Measurements from ENCODE around the gene ONECUT3. TPM values are rescaled to one million over a fixed set of nuclear protein-coding genes. Genes with fewer than 3 reads are reported as not detected.

ONECUT3 gene
- total RNA-seq, 1 donor from 2014 or later, result 0.09 TPM

GRCh38 chr19:1812426-1813191, 59.3 kb downstream of the ONECUT3 start:
- peaks cover 2% of the 10 kb centered on the region for H3F3A ChIP-seq (ENCODE audit: low read depth)
- Mint-ChIP-seq H3K36me3 (no peaks in the 10 kb centered on the region), H3K4me1 (peaks cover 12% of the 10 kb centered on the region), H3K27me3 (ENCODE audit: insufficient read depth, low read depth) (peaks cover 17% of the 10 kb centered on the region), H3K27ac (peak overlapping the region; percentile 74), H3K4me3 (peak overlapping the region; percentile 91), H3K9me3 (no peaks in the 10 kb centered on the region)
- no peak overlapping the region for H3K27ac ChIP-seq
- no peaks in the 10 kb centered on the region for H3K79me2 ChIP-seq (ENCODE audit: low read depth)
- H3K9ac ChIP-seq, result no peak overlapping the region
- H3K4me2 ChIP-seq, result peak overlapping the region; percentile 71
- no peaks in the 10 kb centered on the region for H3K4me1 ChIP-seq
- DNase-seq (ENCODE audit: low spot score), result peak; percentile 96
- peaks cover 11% of the 10 kb centered on the region for H4K20me1 ChIP-seq (ENCODE audit: low read depth)
- peak overlapping the region; percentile 43 for H3K4me3 ChIP-seq
- no peaks in the 10 kb centered on the region for H3K36me3 ChIP-seq
- TF ChIP-seq EZH2phosphoT487 (IDR thresholded peaks at IDR 0.05), result no peak
- peak; percentile 77 for TF ChIP-seq CTCF (IDR thresholded peaks at IDR 0.05)
- H3K9me3 ChIP-seq (ENCODE audit: low read depth), result no peaks in the 10 kb centered on the region
- H3K27me3 ChIP-seq, result peaks cover 17% of the 10 kb centered on the region
- H2AFZ ChIP-seq (replicated peaks), result no peak overlapping the region

GRCh38 chr19:1813192-1814182, 60.2 kb downstream of the ONECUT3 start:
- peak overlapping the region; percentile 71 for H3K4me2 ChIP-seq
- peak overlapping the region; percentile 74 for H3K27ac Mint-ChIP-seq
- H3K4me1 ChIP-seq, result no peaks in the 10 kb centered on the region
- peak overlapping the region; percentile 91 for H3K4me3 Mint-ChIP-seq
- H3K4me3 ChIP-seq, result peak overlapping the region; percentile 43
- H3K9me3 Mint-ChIP-seq, result no peaks in the 10 kb centered on the region
- H3K27ac ChIP-seq, result no peak overlapping the region
- H3K36me3 Mint-ChIP-seq, result no peaks in the 10 kb centered on the region
- H3K9me3 ChIP-seq (ENCODE audit: low read depth), result no peaks in the 10 kb centered on the region
- no peaks in the 10 kb centered on the region for H3K79me2 ChIP-seq (ENCODE audit: low read depth)
- DNase-seq (ENCODE audit: low spot score), result no peak
- H2AFZ ChIP-seq (replicated peaks), result no peak overlapping the region
- TF ChIP-seq CTCF (IDR thresholded peaks at IDR 0.05) (no peak), EZH2phosphoT487 (IDR thresholded peaks at IDR 0.05) (no peak), EZH2 (IDR thresholded peaks at IDR 0.05) (no peak)
- H3K27me3 Mint-ChIP-seq (ENCODE audit: insufficient read depth, low read depth), result peaks cover 16% of the 10 kb centered on the region
- peaks cover 2% of the 10 kb centered on the region for H3F3A ChIP-seq (ENCODE audit: low read depth)
- H3K4me1 Mint-ChIP-seq, result peaks cover 12% of the 10 kb centered on the region
- peaks cover 17% of the 10 kb centered on the region for H3K27me3 ChIP-seq
- no peaks in the 10 kb centered on the region for H3K36me3 ChIP-seq
- peaks cover 11% of the 10 kb centered on the region for H4K20me1 ChIP-seq (ENCODE audit: low read depth)
- no peak overlapping the region for H3K9ac ChIP-seq

- Mint-ChIP-seq H3K4me1 (peaks cover 12% of the 10 kb centered on the region), H3K4me3 (no peak overlapping the region), H3K27ac (no peak overlapping the region), H3K36me3 (no peaks in the 10 kb centered on the region), H3K27me3 (ENCODE audit: insufficient read depth, low read depth) (peaks cover 11% of the 10 kb centered on the region), H3K9me3 (no peaks in the 10 kb centered on the region)
- H3K4me2 ChIP-seq, result no peak overlapping the region
- peaks cover 2% of the 10 kb centered on the region for H3F3A ChIP-seq (ENCODE audit: low read depth)
- peaks cover 17% of the 10 kb centered on the region for H3K27me3 ChIP-seq
- H3K27ac ChIP-seq, result no peak overlapping the region
- no peaks in the 10 kb centered on the region for H3K36me3 ChIP-seq
- H2AFZ ChIP-seq (replicated peaks), result no peak overlapping the region
- no peak overlapping the region for H3K9ac ChIP-seq
- peaks cover 11% of the 10 kb centered on the region for H4K20me1 ChIP-seq (ENCODE audit: low read depth)
- TF ChIP-seq CTCF (IDR thresholded peaks at IDR 0.05), result no peak
- TF ChIP-seq EZH2 (IDR thresholded peaks at IDR 0.05), result no peak
- TF ChIP-seq EZH2phosphoT487 (IDR thresholded peaks at IDR 0.05), result no peak
- no peak for DNase-seq (ENCODE audit: low spot score)
- H3K79me2 ChIP-seq (ENCODE audit: low read depth), result no peaks in the 10 kb centered on the region
- no peaks in the 10 kb centered on the region for H3K4me1 ChIP-seq
- no peak overlapping the region for H3K4me3 ChIP-seq
- H3K9me3 ChIP-seq (ENCODE audit: low read depth), result no peaks in the 10 kb centered on the region
These were observed 61.1 kb downstream of the ONECUT3 start for GRCh38 chr19:1814391-1814790.
